GM12878 (cell line): ENCODE results near the gene PRRC2A. TPM values are rescaled to one million over a fixed set of nuclear protein-coding genes. Genes with fewer than 3 reads are reported as not detected.
A peak's percentile ranks its signal among the peaks of the same experiment; 100 is the strongest.

Source experiments
- BCLAF1 ChIP-seq: fragments of 450-650 bp; IDR thresholded peaks from 2 replicates; pipeline ENCODE4 v1.6.1; 2017; ENCODE audit warnings: antibody characterized with exemption, mild to moderate bottlenecking, moderate library complexity
- BMI1 ChIP-seq: fragments of 450-650 bp; IDR thresholded peaks from 2 replicates; pipeline ENCODE4 v1.6.1; 2016; ENCODE audit warnings: mild to moderate bottlenecking, moderate library complexity, borderline replicate concordance
- BRCA1 ChIP-seq: IDR thresholded peaks from 2 replicates; pipeline ENCODE4 v1.6.1; 2011; ENCODE audit warnings: low read depth, low read length, improper control_type of control experiment
- CBX5 ChIP-seq: sonication (generic); IDR thresholded peaks from 2 replicates; pipeline ENCODE4 v1.6.1; 2016; ENCODE audit warnings: low read depth, moderate library complexity, mild to moderate bottlenecking, inconsistent platforms
- EED ChIP-seq: sonication (generic); IDR thresholded peaks from 2 replicates; pipeline ENCODE4 v1.6.1; 2016; ENCODE audit warnings: antibody characterized with exemption, low read depth
- ESRRA ChIP-seq: IDR thresholded peaks from 2 replicates; pipeline ENCODE4 v1.6.1; 2012; ENCODE audit warnings: mild to moderate bottlenecking, low read length, improper control_type of control experiment
- HCFC1 ChIP-seq: fragments of 150-350 bp; IDR thresholded peaks from 2 replicates; pipeline ENCODE4 v1.6.1; 2014; ENCODE audit warnings: low read length
- JUND ChIP-seq: IDR thresholded peaks from 2 replicates; pipeline ENCODE4 v1.6.1; 2012; ENCODE audit warnings: low read depth, mild to moderate bottlenecking, low read length, improper control_type of control experiment, moderate library complexity
- KDM1A ChIP-seq: fragments of 200-600 bp; sonication (generic); IDR thresholded peaks from 2 replicates; pipeline ENCODE4 v1.6.1; 2016; ENCODE audit warnings: borderline replicate concordance
- LARP7 ChIP-seq: fragments of 450-650 bp; IDR thresholded peaks from 2 replicates; pipeline ENCODE4 v1.6.1; 2017; ENCODE audit warnings: mild to moderate bottlenecking
- MTA2 ChIP-seq: fragments of 450-650 bp; IDR thresholded peaks from 2 replicates; pipeline ENCODE4 v1.6.1; 2016; ENCODE audit warnings: low read depth, mild to moderate bottlenecking, moderate library complexity
- NR2C1 ChIP-seq: fragments of 450-650 bp; IDR thresholded peaks from 2 replicates; pipeline ENCODE4 v1.6.1; 2017; ENCODE audit warnings: antibody characterized with exemption, mild to moderate bottlenecking, moderate library complexity
- RAD21 ChIP-seq: IDR thresholded peaks from 2 replicates; pipeline ENCODE4 v1.6.1; 2011; ENCODE audit warnings: mild to moderate bottlenecking, low read depth, low read length, moderate library complexity; ENCODE audit not compliant: insufficient read depth
- RCOR1 ChIP-seq: conservative IDR thresholded peaks from 2 replicates; pipeline ENCODE4 v1.6.1; 2012; ENCODE audit warnings: low read depth, low read length, improper control_type of control experiment
- SIX5 ChIP-seq: IDR thresholded peaks from 2 replicates; pipeline ENCODE4 v1.6.1; 2011; ENCODE audit warnings: mild to moderate bottlenecking, low read depth, low read length, moderate library complexity; ENCODE audit not compliant: severe bottlenecking
- SKIL ChIP-seq: fragments of 450-650 bp; IDR thresholded peaks from 2 replicates; pipeline ENCODE4 v1.6.1; 2017; ENCODE audit warnings: mild to moderate bottlenecking, low read depth, inconsistent platforms; ENCODE audit not compliant: poor library complexity, severe bottlenecking
- SMC3 ChIP-seq: IDR thresholded peaks from 2 replicates; pipeline ENCODE4 v1.6.1; 2011; ENCODE audit warnings: low read length, improper control_type of control experiment, borderline replicate concordance
- SUPT20H ChIP-seq: IDR thresholded peaks from 2 replicates; pipeline ENCODE4 v1.6.1; 2011; ENCODE audit warnings: low read depth, mild to moderate bottlenecking, low read length, moderate library complexity, borderline replicate concordance; ENCODE audit not compliant: control insufficient read depth
- TAF1 ChIP-seq: IDR thresholded peaks from 2 replicates; pipeline ENCODE4 v1.6.1; 2011; ENCODE audit warnings: mild to moderate bottlenecking, low read depth, low read length, borderline replicate concordance
- ZNF217 ChIP-seq: fragments of 450-650 bp; IDR thresholded peaks from 2 replicates; pipeline ENCODE4 v1.6.1; 2017; ENCODE audit warnings: antibody characterized with exemption, mild to moderate bottlenecking
- ZNF384 ChIP-seq: IDR thresholded peaks from 2 replicates; pipeline ENCODE4 v1.6.1; 2012; ENCODE audit warnings: low read depth, mild to moderate bottlenecking, low read length, improper control_type of control experiment, borderline replicate concordance
- polyA plus RNA-seq, 11 experiments: library from polyadenylated mRNA; depleted of rRNA in 4 of 11; unstranded in 6 of 11; stranded (reverse) in 5 of 11; fragments of >200 nt; fragmentation: Nextera tagmentation in 4 of 11; fragmentation: Illumina TruSeq in 1 of 11; extraction: Ambion mirVana in 4 of 11; extraction: Trizol in 1 of 11; gene quantifications; 1 replicate in 1 of 11; 2 replicates in 10 of 11; pipeline versions ENCODE4 v1.2.1 to v1.2.3, GENCODE V29; 2011 to 2016; ENCODE audit warnings: inconsistent platforms in 2 of 11, missing spikeins in 2 of 11, low read depth in 1 of 11
- total RNA-seq, 4 experiments: library from RNA; depleted of rRNA in 3 of 4; stranded (reverse); fragments of >200 nt in 3 of 4; fragmentation: Illumina TruSeq in 1 of 4; extraction: Trizol in 1 of 4; gene quantifications; 2 replicates each; pipeline versions ENCODE4 v1.2.1 to v1.2.3, GENCODE V29; 2013 to 2021
- TF ChIP-seq, protein P1 (sequence below), 3 experiments: IDR thresholded peaks in 2 of 3; conservative IDR thresholded peaks in 1 of 3; 2 replicates each; pipeline ENCODE4 v1.5.1; 2011; ENCODE audit warnings: low read depth in 3 of 3, low read length in 3 of 3, mild to moderate bottlenecking in 3 of 3, control low read depth in 2 of 3, moderate library complexity in 2 of 3, inconsistent platforms in 1 of 3, mixed read lengths in 1 of 3; ENCODE audit not compliant: control insufficient read depth in 2 of 3, insufficient read depth in 1 of 3; ENCODE audit errors: extremely low read depth in 1 of 3
- TF ChIP-seq, protein P2 (sequence below): IDR thresholded peaks from 2 replicates; pipeline ENCODE4 v1.6.1; 2012; ENCODE audit warnings: low read depth, low read length, improper control_type of control experiment

Gene PRRC2A
- total and polyA plus RNA-seq, 10 of the 15 experiments (the other 5 are each of a cell fraction or from before 2014, with no cell fraction given): 0.40 to 244 (median 61.3) TPM

DNA sequence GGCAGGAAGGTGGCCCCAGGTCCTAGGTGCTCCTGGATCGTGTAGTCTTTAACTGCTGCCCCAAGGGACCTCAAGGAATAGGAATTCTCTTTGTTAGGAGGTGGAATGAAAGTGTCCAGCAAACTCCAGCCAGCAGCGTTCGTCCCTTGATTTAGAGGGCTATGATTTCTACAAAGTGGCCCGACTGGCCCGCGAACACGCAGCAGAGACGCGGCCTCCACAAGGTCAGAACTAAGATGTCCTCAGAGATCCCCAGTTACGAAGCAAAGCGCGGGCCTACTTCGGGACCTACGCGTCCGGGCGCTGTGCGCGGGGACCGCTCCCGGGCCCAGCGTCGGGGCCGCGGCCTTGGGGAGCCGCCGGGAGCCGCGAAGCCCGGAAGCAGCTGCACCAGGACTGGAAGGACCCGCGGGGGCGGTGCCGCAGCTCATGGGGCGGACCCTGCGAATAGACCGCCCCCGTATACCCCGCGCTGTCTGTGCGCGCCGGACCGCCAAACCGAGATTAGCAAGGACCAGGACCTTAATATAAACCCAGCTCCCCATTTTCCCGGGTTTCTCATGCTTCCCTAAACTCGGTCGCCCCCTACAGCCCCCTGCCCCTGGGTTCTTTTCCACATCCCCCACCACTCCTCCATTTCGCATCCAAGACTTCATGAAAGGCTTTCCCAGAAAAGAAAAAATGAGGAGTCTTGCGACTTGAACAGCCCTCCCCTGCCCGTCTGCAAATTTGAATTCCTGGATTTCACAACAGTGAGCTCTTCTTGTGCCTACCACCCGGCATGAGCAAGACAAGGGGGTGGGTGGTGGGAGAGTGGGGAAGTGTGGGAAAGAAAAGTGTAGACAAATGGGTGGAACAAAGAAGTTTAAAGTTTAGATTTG is 40.1 kb downstream of the PRRC2A start, which contains the start of gene C6orf47 (continued):
- no peak for TF ChIP-seq MTA2
- no peak; the same call in 1 of the 2 replicates for TF ChIP-seq EED
- TF ChIP-seq, protein P1, sequence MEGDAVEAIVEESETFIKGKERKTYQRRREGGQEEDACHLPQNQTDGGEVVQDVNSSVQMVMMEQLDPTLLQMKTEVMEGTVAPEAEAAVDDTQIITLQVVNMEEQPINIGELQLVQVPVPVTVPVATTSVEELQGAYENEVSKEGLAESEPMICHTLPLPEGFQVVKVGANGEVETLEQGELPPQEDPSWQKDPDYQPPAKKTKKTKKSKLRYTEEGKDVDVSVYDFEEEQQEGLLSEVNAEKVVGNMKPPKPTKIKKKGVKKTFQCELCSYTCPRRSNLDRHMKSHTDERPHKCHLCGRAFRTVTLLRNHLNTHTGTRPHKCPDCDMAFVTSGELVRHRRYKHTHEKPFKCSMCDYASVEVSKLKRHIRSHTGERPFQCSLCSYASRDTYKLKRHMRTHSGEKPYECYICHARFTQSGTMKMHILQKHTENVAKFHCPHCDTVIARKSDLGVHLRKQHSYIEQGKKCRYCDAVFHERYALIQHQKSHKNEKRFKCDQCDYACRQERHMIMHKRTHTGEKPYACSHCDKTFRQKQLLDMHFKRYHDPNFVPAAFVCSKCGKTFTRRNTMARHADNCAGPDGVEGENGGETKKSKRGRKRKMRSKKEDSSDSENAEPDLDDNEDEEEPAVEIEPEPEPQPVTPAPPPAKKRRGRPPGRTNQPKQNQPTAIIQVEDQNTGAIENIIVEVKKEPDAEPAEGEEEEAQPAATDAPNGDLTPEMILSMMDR (IDR thresholded peaks at IDR 0.05 in 2 of 3, conservative IDR thresholded peaks at IDR 0.05 in 1 of 3; ENCODE audit: control insufficient read depth in 2 of 3, extremely low read depth in 1 of 3, insufficient read depth in 1 of 3, low read depth in 3 of 3, low read length in 3 of 3): no peak
- TF ChIP-seq NR2C1: no peak
- peak; percentile 82; the same call in 1 of the 2 replicates for TF ChIP-seq TAF1
- peak; percentile 27 for TF ChIP-seq HCFC1
- TF ChIP-seq LARP7: peak; percentile 80
- no peak for TF ChIP-seq SKIL
- no peak for TF ChIP-seq RCOR1
- TF ChIP-seq SMC3: 0 out of 2 replicates have a peak, but pooled peaks have one; percentile 5
- TF ChIP-seq BRCA1: no peak
- TF ChIP-seq BMI1: no peak
- no peak for TF ChIP-seq ESRRA
- no peak for TF ChIP-seq JUND
- TF ChIP-seq SIX5: no peak
- TF ChIP-seq SUPT20H: no peak
- no peak for TF ChIP-seq BCLAF1
- TF ChIP-seq ZNF384: no peak
- TF ChIP-seq ZNF217: no peak
- TF ChIP-seq KDM1A: no peak
- TF ChIP-seq, protein P2, sequence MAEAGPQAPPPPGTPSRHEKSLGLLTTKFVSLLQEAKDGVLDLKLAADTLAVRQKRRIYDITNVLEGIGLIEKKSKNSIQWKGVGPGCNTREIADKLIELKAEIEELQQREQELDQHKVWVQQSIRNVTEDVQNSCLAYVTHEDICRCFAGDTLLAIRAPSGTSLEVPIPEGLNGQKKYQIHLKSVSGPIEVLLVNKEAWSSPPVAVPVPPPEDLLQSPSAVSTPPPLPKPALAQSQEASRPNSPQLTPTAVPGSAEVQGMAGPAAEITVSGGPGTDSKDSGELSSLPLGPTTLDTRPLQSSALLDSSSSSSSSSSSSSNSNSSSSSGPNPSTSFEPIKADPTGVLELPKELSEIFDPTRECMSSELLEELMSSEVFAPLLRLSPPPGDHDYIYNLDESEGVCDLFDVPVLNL: no peak
- TF ChIP-seq CBX5: no peak
- TF ChIP-seq RAD21: no peak
